DMS79 treated with DMSO at 0.1 percent for 48 hours (cell line): ENCODE results near the gene RPL13A.
"Not testable (repeated sequence)": the region's sequence is repeated elsewhere in the genome, so short reads cannot be mapped to it uniquely, and the experiment has no call there.

Source experiments
- DNase-seq: peaks from one replicate; lab custom pipeline; 2025; lab: John Stamatoyannopoulos, UW

Gene RPL13A

DNA sequence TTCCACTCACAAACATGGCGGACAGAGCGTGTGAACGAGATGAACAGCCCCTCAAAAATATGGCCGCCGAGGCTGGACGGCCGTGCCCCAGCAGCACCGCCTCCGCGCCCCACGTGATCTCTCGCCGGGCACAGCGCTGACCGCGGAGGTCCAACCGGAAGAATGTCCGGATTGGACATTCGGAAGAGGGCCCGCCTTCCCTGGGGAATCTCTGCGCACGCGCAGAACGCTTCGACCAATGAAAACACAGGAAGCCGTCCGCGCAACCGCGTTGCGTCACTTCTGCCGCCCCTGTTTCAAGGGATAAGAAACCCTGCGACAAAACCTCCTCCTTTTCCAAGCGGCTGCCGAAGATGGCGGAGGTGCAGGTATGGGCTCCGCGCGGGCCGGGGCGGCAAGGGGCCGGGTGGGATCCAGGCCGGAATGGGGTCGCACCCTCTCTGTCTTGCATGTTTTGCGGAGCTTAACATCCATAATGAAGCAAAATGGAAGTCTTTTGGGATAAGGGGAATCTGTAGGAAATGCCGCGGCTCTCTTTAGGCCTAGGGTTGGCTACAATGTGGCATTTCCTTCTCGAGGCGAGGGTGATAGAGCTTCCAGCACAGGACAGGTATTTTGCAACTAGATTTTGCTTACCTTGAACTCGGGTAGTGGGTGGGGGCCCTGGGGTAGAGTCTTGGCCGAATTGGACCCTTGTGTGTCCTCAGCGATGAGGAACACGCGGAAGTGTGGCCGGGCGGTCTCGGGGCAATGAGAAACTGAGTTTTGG lies at the start of gene RPL13A:
TSS of gene RPL13A (plus strand) at position 332 of the 769 bp plus-strand sequence. CDS start at position 354, 22 bp downstream.
- DNase-seq, result peak; percentile 97

DNA sequence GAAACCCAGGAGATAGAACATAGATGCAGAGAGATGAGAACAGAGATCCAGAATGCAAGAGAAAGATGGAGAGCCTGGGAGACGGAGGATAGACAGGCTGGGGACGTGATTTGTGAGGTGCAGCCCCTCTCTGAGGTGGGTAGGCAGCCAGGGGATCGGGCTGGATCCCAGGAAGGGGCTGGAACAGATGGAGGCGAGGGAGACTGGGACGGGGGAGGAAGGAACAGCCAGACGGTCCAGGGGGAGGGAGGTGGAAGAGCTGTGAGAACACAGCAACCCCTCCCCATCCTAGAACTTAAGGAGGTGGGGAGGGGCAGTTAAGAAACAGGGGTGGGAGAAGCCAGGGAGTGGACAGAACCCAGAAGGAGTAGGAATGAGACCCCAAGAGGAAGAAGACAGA lies 49.1 kb upstream of the RPL13A start:
- DNase-seq, result no peak

DNA sequence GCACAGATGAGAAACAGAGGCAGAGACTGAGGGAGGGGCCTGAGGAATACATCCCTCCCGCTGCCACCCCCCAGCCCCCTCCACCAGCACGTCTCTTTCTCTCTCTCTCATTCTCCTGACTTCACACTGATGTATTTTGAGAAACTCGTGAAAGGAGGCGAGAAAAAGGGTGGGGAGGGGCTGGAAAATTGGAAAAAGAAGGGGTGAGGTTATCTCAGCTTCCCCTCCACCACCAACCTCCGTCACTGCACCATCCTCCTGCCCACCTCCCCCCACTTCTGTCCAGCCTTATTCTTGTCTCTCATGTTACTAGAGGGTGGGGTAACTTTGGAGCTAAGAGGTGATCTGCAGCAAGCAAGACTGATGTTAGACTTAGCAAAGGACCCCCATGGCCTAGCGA lies 47.6 kb upstream of the RPL13A start:
- DNase-seq, result no peak

DNA sequence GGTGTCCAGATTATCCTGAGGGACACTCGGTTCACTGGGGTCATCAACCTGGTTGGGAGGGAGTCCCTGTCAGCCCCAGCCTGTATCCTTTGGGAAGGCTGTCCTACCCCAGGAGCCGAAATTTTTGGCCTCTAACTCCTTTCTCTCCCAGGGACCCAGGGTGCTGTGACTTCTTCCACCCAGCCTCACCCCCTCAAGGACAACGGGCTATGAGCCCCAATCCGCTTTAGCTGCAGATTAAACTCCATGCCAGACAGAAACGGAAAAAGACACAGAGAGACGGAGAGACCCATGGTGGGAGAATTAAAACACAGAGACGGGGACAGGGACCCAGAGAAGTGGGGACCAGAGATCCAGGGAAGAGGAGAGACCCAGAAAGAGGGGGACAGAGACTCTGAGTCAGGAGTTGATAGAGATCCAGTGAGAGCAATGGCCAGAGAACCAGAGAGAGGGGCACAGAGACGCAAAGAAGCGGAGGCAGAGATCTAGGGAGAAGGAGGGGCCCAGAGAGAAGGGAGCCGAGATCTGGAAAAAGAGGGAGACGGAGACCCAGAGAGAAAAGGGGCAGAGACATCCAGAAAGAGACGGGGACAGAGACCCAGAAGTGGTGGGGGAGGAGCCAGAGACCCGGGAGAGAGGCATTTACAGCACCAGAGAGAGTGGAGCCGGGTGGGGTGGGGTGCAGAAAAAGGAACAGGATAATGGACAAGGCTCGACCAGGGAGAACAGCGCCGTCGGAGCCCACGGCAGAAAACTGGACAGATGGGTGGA lies 46.8 kb upstream of the RPL13A start:
- DNase-seq, result no peak

DNA sequence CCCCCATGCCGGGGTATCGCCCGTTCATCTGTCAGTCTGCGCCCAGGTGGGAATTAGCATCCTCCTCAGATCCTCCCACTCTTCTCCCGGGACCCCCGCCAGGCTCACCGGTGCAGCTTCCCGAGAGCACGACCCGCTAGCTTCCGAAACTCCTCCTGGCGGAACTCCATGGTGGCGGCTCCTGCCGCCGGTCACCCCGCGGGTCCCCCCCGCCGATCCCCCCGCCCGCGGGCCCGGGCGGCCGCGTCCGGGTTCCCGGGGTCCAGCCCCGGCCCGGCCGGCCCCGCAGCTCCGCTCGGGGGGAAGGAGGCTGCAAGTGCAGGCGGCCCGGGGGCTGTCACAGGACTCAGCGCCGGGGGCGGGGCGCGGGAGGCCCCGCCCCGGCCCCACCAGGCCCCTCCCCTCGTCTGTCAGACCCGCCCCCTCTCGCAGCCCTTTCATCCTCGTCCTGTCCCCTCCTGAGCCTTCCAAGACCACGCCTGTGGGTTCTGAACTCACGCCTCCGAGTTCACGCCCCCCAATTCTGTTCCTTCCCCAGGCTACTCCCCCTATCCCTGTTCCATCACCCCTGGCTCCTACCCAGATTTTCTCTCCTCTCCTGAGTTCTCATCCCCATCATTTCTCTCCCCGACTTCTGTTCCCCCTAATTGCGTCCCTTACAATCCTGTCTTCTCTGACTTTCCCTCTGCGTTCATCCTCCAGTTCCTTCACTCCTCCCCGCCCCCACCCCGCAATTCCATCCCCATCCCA lies 46.0 kb upstream of the RPL13A start, which contains the start of gene SLC17A7:
TSS of gene SLC17A7 (minus strand) at position 318 of the 750 bp plus-strand sequence. CDS start at position 170, 148 bp downstream.
- peak; percentile 44 for DNase-seq

DNA sequence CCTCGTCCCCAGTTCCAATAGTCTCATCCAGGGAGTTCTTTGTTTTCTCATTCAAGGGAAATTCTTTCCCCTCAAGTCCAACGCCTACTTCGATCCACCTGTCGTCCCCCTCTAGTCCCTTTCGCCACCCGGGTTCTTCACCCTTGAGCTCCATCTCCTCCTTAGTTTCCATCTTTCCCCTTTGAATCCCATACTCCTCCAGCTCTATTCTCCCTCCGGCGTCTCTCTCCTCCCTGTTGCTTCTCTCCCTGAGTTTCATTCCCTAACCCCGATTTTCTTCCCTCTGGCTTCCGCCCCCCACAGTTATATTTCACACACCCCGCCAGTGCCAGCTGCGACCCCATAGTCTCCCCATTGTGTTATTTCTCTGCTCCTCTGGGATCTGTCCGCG lies 45.5 kb upstream of the RPL13A start:
- DNase-seq, result peak; percentile 48

DNA sequence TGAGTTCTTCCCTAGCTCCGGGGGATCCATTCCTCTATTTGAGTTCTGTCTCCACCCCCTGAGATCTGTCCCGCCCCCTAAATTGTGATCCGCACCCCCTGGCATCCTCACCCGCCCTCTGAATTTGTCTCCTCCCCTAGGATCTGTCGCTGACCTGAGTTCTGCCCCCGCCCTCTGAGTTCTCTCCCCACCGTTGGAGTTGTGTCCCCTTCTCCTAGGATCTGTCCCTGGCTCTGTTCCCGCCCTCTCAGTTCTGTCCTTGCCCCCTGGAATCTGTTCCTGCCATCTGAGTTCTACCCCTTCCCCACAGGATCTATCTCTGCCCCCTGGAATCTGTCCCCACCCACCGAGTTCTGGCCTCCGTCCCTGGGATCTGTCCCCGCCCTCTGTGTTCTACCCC lies 45.1 kb upstream of the RPL13A start:
- peak; percentile 73 for DNase-seq

DNA sequence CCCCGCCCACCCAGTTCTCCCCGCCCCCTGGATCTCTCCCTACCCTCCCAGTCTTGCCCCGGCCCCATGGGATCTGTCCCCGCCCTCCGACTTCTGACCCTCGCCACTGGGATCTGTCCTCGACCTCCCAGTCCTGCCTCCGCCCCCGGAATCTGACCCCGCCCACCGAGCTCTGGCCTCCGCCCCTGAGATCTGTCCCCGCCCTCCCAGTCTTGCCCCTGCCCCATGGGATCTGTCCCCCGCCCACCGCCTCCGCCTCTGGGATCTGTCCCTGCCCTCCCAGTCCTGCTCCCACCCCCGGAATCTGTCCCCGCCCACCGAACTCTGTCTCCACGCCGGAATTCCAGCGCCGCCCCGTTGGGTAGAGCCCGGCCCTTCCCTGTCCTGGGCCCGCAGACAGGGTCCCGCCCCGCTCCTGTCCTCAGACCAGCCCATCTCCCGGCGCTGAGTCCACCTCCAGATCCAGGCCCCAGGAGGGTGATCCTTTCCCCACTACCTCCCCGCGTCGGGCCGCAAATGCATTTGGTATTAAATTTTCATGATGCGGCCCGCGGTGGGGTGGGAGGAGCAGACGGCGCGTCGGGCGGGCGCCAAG lies 44.5 kb upstream of the RPL13A start:
- peak; percentile 73 for DNase-seq

DNA sequence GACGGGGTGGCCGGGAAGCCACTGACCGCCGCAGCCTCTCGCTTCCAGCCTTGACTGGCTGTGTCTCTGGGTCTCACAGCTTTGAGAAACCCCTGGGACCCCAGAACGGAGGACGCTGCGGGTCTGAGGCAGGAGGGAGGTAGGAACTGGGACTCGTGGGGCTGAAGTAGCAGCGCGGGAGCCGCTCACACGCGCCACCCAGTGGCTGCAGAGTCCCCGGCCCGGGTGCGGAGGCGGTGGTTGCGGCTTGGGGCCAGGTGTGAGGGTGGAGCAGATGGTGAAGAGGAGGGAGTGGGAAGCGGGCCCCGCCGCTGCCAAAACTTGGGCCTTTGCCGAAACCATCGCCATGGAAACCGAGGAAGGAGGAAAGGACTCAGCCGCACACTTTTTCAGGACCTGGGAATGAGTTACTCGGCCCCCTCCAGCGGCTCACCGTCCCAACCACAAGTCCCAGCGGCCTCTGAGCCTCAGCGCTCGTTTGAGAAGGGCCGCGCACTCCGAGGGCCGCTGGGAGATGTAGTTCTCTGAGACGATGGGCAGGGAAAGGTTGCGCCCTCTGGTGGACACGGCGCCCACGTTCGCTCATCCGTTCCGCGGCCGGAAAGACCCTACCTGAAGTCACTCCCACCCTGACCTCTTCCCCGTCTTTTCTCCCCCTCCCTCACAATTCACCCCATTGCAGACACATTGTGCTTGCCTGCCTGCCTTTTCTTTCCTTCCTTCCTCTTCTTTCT lies 43.9 kb upstream of the RPL13A start:
- peak; percentile 96 for DNase-seq

DNA sequence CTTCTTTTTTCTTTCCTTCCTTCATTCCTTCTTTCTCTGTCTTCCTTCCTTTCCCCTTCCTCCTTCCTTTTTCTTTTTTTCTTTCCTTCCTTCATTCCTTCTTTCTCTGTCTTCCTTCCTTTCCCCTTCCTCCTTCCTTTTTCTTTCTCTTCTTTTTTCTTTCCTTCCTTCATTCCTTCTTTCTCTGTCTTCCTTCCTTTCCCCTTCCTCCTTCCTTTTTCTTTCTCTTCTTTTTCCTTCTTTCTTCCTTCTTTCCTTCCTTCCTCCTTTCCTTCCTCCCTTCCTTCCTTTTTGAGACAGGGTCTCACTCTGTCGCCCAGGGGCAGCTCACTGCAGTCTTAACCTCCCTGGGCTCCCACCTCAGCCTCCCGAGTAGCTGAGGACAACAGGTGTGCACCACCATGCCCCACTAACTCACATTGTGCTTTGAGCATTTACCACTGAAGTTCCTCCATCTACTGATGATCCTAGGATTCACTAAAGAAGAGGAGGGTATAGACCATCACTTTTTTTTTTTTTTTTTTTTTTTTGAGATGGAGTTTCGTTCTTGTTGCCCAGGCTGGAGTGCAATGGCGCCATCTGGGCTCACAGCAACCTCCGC lies 43.2 kb upstream of the RPL13A start:
- DNase-seq, result not testable (repeated sequence)

DNA sequence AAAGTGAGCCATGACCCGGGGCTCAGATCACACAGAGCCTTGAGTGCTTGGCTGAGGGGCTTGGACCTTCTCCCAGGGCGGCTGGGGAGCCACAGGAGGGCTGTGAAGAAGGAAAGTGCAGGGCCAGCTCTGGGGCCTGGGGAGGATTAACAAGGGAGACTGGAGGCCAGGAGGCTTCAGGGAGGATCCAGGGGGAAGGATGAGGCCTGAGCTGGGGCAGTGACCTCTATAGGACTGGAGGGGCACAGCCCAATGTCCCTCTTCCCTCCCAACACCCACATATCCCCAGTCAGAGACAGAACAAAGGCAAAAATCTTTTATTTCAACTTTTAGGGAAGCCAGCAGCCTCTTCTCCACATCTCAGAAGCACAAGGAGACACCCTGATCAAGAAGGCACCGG lies 41.4 kb upstream of the RPL13A start:
- no peak for DNase-seq

DNA sequence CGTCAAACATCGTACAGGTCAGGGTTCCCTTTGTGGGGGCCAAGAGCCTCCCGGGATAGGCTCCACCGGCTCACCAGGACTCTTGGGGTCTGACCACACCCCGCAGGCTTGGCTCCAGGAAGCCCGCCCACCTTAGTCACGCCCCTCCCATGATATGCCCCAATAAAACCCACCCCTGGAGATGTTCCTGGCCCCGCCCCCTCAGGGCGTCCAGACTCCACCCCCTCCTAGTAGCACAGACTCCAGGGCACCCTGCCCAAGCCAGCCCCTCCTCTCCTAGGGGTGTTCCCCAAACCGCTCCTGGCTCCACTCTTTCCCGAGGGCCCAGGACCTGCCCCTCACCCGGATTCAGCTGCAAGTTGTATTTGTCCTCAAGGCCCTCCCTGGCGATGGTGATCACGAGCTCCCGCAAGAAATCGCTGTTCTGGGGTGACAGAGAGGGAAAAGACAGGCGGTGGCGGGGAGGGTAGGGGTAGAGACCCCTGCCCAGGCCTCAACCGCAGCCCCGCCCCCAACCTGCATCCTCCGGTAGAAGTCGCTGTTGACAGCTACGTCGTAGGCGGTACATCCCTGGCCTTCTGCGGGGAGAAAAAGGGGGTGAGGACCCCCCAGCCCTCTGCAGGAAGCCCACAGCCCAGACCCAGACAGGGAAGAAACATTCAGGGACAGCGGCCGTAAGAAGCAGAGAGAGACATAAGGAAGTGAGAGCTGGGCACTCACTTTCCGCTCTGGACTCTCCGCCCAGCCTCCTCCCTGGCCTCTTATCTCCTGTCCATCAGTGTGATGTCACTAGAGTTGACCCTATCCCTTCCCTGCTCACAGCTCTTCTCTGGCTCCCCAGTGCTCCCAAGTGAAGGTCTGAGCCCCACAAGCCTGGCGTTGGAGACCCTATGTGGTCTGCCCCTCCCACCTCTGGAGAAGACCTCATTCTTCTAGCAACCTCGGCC lies 39.6 kb upstream of the RPL13A start:
- no peak for DNase-seq

DNA sequence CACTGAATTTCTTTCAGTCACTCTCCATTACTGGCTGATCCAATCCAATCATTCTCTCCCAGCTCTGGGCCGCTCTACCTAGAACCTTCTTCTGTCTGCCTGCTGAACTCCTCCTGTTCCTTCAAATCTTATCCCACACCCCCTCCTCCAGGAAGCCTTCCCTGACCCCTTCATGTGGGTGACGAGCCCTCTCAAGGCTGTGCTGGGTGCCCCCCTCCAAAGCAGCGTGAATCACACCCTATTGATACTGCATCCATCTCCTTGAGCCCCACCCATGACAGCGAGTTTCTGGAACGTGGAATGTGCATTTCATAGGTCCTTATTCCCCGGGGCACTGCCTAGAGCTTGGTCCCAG lies 39.0 kb upstream of the RPL13A start:
- DNase-seq, result no peak

DNA sequence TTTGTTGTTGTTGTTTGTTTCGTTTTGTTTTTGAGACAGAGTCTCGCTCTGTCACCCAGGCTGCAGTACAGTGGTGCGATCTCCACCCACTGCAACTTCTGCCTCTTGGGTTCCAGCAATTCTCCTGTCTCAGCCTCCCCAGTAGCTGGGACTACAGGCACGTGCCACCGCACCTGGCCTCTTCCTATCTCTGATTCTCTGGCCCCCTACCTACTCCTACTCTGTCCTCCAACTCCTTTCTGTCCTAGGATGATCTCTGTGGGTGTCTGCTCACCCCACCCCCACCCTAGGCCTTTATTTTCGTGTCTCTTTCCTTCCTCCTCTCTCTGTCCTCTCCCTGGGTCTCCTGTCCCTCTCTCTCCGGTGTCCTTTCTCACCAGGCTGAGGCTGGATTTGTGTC lies 37.0 kb upstream of the RPL13A start:
- no peak for DNase-seq

DNA sequence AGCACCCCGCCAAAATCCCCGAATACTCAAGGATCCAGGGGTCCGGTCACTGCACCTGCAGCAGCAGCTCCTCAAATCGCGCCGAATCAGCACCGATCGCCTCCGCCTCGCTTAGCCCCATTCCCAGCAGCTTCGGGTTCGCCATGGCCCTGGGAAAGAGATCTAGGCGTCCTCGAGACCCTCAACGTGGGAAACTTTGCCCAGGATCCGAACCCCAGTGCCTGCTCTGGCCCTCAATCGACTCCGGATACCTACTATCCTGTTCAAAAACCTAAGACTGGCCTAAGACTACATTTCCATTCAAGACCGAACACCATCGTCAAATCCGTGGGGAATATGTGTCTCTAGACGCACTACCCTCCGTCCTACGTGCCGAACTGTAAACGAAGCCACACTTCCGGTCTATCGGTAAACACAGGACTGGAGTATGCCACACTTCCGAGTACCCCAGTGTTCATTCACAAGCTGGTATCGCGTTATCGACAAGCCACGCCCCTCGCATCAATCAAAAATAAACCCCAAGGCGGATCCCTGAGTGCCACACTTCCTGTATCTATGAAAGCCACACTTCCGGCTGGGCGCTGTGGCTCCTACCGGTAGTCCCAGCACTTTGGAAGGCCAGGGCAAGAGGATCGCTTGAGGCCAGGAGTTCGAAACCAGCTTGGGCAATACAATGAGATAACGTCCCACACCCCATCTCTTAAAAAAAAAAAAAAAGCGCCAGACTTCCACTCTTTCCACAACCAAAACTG lies 35.8 kb upstream of the RPL13A start, which contains the start of gene PIH1D1:
TSS of gene PIH1D1 (minus strand) at position 385 of the 752 bp plus-strand sequence. CDS start at position 145, 240 bp downstream.
- peak; percentile 99 for DNase-seq

DNA sequence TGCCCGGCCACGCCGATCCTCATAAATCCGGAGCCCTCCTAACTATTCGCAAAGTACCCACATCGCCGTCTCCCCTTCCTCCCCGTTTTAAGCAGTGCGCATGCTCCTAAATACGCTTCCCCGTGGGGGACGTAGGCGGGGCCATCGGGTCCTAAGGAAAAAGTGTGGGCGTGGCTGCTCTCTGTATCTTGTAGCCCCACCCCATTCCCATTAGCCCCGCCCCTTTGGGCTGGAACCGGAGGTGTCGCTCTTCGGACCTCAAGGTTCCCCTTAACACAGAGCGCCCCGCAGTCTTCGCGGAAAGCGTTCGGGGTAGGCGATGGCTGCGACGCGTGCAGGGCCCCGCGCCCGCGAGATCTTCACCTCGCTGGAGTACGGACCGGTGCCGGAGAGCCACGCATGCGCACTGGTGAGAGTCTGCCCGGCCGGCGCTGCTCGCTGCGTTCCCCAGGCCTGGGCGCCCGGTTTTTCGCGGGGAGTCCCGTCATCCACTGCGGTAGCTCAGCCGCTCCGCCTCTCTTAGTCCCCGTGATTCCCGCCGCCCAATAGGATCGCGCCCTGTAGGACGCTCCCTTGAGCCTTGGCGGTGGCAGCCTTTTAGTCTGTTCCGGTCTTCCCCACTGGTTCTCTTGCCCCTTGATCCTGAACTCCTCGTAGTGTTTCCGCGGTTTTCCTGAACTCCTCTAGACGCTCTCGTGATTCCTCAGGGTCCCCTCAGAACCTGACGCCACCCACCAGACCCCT lies 34.2 kb upstream of the RPL13A start, which contains the start of gene ALDH16A1:
TSS of gene ALDH16A1 (plus strand) at position 213 of the 744 bp plus-strand sequence. CDS start at position 320, 107 bp downstream.
- peak; percentile 96 for DNase-seq

DNA sequence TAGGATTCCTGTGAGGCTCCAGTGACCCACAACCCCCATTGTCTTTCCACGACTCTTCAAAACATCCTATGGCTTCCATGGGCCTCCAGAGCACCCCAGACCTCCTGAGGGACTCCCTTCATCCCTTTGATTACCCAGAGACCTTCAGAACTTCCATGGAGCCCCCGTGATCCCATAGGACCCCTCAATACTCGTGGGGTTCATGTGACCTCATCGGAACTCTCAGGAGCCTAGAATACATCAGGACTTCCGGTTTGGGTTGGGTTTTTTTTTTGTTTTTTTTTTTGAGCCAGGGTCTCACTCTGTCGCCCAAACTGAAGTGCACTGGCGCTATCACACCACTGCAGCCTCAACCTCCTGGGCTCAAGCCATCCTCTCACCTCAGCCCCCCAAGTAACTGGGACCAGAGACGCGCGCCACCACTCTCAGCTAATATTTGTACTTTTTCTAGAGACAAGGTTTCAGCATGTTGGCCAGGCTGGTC lies 33.6 kb upstream of the RPL13A start:
- DNase-seq, result peak; percentile 37

DNA sequence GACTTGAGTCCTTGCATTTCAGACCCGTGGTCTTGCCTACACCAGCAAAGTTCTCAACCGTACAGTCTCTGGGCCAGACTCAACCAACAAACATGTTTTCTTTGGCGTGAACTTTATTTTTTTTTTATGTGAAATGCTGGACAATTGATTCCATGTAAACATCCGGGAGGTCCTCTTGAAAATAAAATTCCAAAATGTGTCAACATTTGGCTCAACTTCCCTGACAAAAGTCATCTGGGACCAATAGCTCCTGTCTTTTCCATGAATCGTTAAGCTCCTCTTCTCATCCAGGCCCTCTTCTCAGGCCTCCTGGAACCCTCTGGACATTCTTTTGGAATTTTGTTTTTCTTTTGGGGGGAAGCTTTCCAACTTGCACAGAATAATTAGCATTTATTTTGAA lies 31.6 kb upstream of the RPL13A start:
- DNase-seq, result no peak
